ENCODE results near the gene TOX2. TPM values are rescaled to one million over a fixed set of nuclear protein-coding genes. Genes with fewer than 3 reads are reported as not detected.

TOX2 gene
- total RNA-seq, 5 donors from 2014 or later (not counting 1 experiment from before 2014, with no cell fraction given), result 0.38 to 3.0 (median 1.6) TPM

DNA sequence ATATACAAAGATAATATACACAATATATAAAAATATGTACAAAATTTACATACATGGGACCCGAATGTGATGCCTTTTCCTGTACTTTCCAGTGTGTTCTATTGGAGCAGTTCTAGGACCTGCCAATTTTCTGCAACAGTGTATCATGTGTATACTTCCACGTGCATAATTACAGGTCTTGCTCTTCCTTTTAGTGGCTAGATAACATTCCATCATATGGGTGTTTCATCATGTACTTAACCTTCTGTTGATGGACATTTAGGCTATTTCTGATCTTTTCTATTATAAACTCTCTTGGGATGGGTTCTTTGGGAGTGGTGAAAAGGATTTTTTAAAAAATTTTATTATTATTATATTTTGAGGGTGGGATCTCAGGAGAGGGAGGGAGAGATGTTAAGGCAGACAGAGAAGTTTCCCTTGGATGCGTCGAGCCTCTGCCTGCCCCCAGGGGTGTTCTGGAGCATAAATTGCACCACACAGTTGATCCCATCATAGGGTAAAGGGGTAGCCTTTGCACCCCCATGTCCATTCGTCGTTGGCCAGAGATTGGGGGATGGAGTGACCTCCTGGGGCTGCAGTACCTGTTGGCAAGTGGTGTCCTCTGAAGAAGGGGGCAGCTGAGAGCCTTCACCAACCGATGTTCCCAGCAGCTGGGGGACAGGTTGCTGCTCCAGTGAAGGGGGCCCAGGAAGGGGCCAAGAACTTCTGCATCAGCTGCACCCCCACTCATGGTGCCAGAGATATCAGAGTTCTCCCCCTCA lies 110.3 kb downstream of the TOX2 start:
- Histone ChIP-seq H3K27me3 (replicated peaks in 1 of 2; ENCODE audit: control insufficient read depth in 2 of 2, extremely low read depth in 1 of 2, insufficient read depth in 2 of 2, low read length in 1 of 2) (peaks cover 0 to 41% of the 10 kb centered on the region in 2 experiments), H3K36me3 (ENCODE audit: control insufficient read depth in 2 of 2, extremely low read depth in 1 of 2, insufficient read depth in 1 of 2, low read length in 1 of 2) (no peaks in the 10 kb centered on the region), H3K4me3 (ENCODE audit: control insufficient read depth in 1 of 2, extremely low read depth in 1 of 2, low read length in 1 of 2) (no peak overlapping the region), H3K27ac (ENCODE audit: low read length) (no peak overlapping the region), H3K9me3 (no peaks in the 10 kb centered on the region), H3K4me1 (ENCODE audit: control insufficient read depth in 1 of 2, extremely low read depth in 1 of 2, insufficient read depth in 2 of 2, low read length in 2 of 2) (peaks cover 26 to 38% of the 10 kb centered on the region in 2 experiments)
- WGBS (ENCODE audit: insufficient coverage), result 90% methylated on average over 2 of the region's 7 CpGs
- H3K27ac Mint-ChIP-seq, result no peak overlapping the region
- peaks cover 0 to 34% of the 10 kb centered on the region in 2 donors for H3K27me3 Mint-ChIP-seq
- H3K4me1 Mint-ChIP-seq, result peaks cover 45 to 53% (median 46%) of the 10 kb centered on the region in 3 donors
- H3K36me3 Mint-ChIP-seq, result no peaks in the 10 kb centered on the region
- ChIA-PET CTCF (no interaction called here), POLR2A (no interaction called here)
- DNase-seq (peak in 1 of 35 experiments; percentile 9), ATAC-seq (replicated peaks in 1 of 4) (no peak)
- H3K9me3 Mint-ChIP-seq, result no peaks in the 10 kb centered on the region
- H3K4me3 Mint-ChIP-seq, result no peak overlapping the region

GRCh38 chr20:44025756-44026155 lies 111.1 kb downstream of the TOX2 start:
- DNase-seq (no peak), ATAC-seq (replicated peaks in 1 of 4) (no peak)
- Histone ChIP-seq H3K36me3 (ENCODE audit: control insufficient read depth in 2 of 2, extremely low read depth in 1 of 2, insufficient read depth in 1 of 2, low read length in 1 of 2) (no peaks in the 10 kb centered on the region), H3K9me3 (no peaks in the 10 kb centered on the region), H3K27ac (ENCODE audit: low read length) (no peak overlapping the region), H3K4me3 (ENCODE audit: control insufficient read depth in 1 of 2, extremely low read depth in 1 of 2, low read length in 1 of 2) (no peak overlapping the region), H3K4me1 (ENCODE audit: control insufficient read depth in 1 of 2, extremely low read depth in 1 of 2, insufficient read depth in 2 of 2, low read length in 2 of 2) (peaks cover 20 to 33% of the 10 kb centered on the region in 2 experiments), H3K27me3 (replicated peaks in 1 of 2; ENCODE audit: control insufficient read depth in 2 of 2, extremely low read depth in 1 of 2, insufficient read depth in 2 of 2, low read length in 1 of 2) (peaks cover 0 to 37% of the 10 kb centered on the region in 2 experiments)
- 100% methylated on average over 3 of the region's 6 CpGs for WGBS (ENCODE audit: insufficient coverage)
- peaks cover 43 to 56% (median 45%) of the 10 kb centered on the region in 3 donors for H3K4me1 Mint-ChIP-seq
- CTCF ChIA-PET, result no interaction called here
- no peaks in the 10 kb centered on the region for H3K9me3 Mint-ChIP-seq
- H3K27me3 Mint-ChIP-seq, result peaks cover 0 to 37% of the 10 kb centered on the region in 2 donors
- no peak overlapping the region for H3K27ac Mint-ChIP-seq
- H3K36me3 Mint-ChIP-seq, result no peaks in the 10 kb centered on the region
- POLR2A ChIA-PET, result no interaction called here
- H3K4me3 Mint-ChIP-seq, result no peak overlapping the region

DNA sequence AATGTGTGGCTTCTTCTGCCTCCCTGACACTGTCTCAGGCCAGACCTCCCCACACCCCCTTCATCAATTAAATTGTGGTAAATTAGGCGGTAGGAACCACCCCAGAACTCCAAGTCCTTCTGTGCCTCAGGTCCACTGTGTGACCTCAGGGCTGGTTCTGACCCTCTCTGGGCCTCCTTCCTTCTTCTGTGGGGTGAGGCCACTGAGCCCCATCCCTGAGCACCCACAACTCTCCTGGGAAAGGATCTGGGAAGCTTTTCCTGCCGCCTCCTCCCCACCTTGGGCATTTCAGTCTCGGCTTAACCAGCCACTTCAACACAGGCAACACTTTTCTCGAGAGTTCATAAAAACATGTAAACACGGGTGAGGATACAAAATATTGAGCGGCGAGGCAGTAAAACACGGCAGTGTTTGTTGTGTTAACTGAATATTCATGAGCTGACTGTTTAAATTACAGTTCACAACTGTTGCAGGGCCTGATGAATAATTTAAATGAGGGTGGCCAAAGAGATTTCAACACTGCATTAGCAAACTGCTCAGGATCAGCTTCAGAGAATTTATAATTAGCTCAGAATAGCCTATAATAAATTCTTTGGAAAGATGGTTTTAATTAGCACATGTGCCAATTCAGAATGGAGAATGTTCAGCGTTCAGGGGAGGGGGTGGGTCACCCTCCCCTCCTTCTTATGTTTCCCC lies 112.1 kb downstream of the TOX2 start:
- H3K36me3 Mint-ChIP-seq, result no peaks in the 10 kb centered on the region
- H3K9me3 Mint-ChIP-seq, result no peaks in the 10 kb centered on the region
- peaks cover 0 to 35% of the 10 kb centered on the region in 2 experiments for H3K27me3 ChIP-seq (replicated peaks in 1 of 2; ENCODE audit: control insufficient read depth in 2 of 2, extremely low read depth in 1 of 2, insufficient read depth in 2 of 2, low read length in 1 of 2)
- H3K27ac ChIP-seq (ENCODE audit: low read length), result no peak overlapping the region
- no peak for ATAC-seq (replicated peaks in 1 of 4)
- no peaks in the 10 kb centered on the region for H3K9me3 ChIP-seq
- H3K4me3 Mint-ChIP-seq, result no peak overlapping the region
- ChIA-PET POLR2A (interaction anchor here in 1 of 2 donors (0.7 kb wide), 1 partner anchor 17 kb away, joined by 8 read pairs; no protein-coding TSS in a partner anchor), CTCF (no interaction called here)
- WGBS (ENCODE audit: insufficient coverage), result 80% methylated on average over 4 of the region's 9 CpGs
- no peak overlapping the region for H3K4me3 ChIP-seq (ENCODE audit: control insufficient read depth in 1 of 2, extremely low read depth in 1 of 2, low read length in 1 of 2)
- H3K27me3 Mint-ChIP-seq, result peaks cover 0 to 37% of the 10 kb centered on the region in 2 donors
- H3K27ac Mint-ChIP-seq, result no peak overlapping the region
- H3K4me1 Mint-ChIP-seq, result peaks cover 36 to 54% (median 38%) of the 10 kb centered on the region in 3 donors
- H3K36me3 ChIP-seq (ENCODE audit: control insufficient read depth in 2 of 2, extremely low read depth in 1 of 2, insufficient read depth in 1 of 2, low read length in 1 of 2), result no peaks in the 10 kb centered on the region
- no peak for DNase-seq
- H3K4me1 ChIP-seq (ENCODE audit: control insufficient read depth in 1 of 2, extremely low read depth in 1 of 2, insufficient read depth in 2 of 2, low read length in 2 of 2), result peaks cover 16 to 25% of the 10 kb centered on the region in 2 experiments

- no peaks in the 10 kb centered on the region for H3K36me3 ChIP-seq (ENCODE audit: control insufficient read depth in 2 of 2, extremely low read depth in 1 of 2, insufficient read depth in 1 of 2, low read length in 1 of 2)
- Mint-ChIP-seq H3K9me3 (no peaks in the 10 kb centered on the region), H3K4me1 (peaks cover 33 to 55% (median 36%) of the 10 kb centered on the region in 3 donors), H3K27ac (no peak overlapping the region), H3K4me3 (peak overlapping the region in 1 of 3 donors; percentile 70), H3K27me3 (peaks cover 0 to 37% of the 10 kb centered on the region in 2 donors), H3K36me3 (no peaks in the 10 kb centered on the region)
- ChIA-PET CTCF (no interaction called here), POLR2A (interaction anchor here in 1 of 2 donors (0.7 kb wide), 1 partner anchor 17 kb away, joined by 8 read pairs; no protein-coding TSS in a partner anchor)
- WGBS (ENCODE audit: insufficient coverage), result 96% methylated on average over 9 of the region's 11 CpGs
- H3K4me3 ChIP-seq (ENCODE audit: control insufficient read depth in 1 of 2, extremely low read depth in 1 of 2, low read length in 1 of 2), result no peak overlapping the region
- H3K4me1 ChIP-seq (ENCODE audit: control insufficient read depth in 1 of 2, extremely low read depth in 1 of 2, insufficient read depth in 2 of 2, low read length in 2 of 2), result peaks cover 14 to 25% of the 10 kb centered on the region in 2 experiments
- H3K27me3 ChIP-seq (replicated peaks in 1 of 2; ENCODE audit: control insufficient read depth in 2 of 2, extremely low read depth in 1 of 2, insufficient read depth in 2 of 2, low read length in 1 of 2), result peaks cover 0 to 31% of the 10 kb centered on the region in 2 experiments
- DNase-seq (peak in 1 of 35 experiments; percentile 12), ATAC-seq (replicated peaks in 1 of 4) (no peak)
- H3K27ac ChIP-seq (ENCODE audit: low read length), result no peak overlapping the region
- no peaks in the 10 kb centered on the region for H3K9me3 ChIP-seq
Measured at GRCh38 chr20:44027343-44028002, 112.8 kb downstream of the TOX2 start.

DNA sequence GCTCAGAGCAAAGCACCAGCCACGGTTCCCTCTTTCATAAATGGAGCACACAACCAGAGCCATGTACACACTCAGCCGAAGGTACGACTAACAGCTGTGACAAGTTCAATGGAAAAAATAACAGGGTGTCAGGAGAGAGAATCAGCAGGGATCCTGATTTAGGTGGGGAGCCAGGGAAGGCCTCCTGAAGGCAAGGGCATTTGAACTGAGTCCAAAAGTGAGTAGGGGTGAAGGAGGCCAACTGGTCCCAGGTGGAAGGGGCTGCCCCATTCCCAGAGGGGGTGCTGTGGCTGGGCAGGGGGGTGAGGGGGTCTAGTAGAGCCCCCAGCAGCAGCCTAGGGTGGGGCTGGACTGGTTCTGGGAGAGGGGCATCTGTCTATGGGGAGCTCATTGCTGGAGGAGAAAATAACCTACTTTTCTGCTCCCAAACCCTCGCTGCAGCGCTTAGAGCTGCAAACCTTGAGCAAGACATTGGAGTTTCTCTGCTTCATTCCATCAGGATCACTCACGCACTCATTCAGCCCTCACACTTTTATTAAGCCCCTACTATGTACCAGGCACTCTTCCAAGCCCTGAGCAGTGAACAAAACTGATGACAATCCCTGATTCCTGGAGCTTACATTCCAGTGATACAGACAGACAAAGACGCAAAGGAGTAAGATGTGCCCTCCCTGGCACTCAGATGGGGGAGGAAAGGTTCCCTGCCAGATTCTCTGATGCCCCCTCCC lies 113.5 kb downstream of the TOX2 start:
- Mint-ChIP-seq H3K27ac (no peak overlapping the region), H3K4me1 (peaks cover 36 to 52% (median 38%) of the 10 kb centered on the region in 3 donors), H3K36me3 (no peaks in the 10 kb centered on the region), H3K4me3 (peak overlapping the region in 1 of 3 donors; percentile 70), H3K9me3 (no peaks in the 10 kb centered on the region), H3K27me3 (peaks cover 0 to 33% of the 10 kb centered on the region in 2 donors)
- Histone ChIP-seq H3K36me3 (ENCODE audit: control insufficient read depth in 2 of 2, extremely low read depth in 1 of 2, insufficient read depth in 1 of 2, low read length in 1 of 2) (no peaks in the 10 kb centered on the region), H3K4me3 (ENCODE audit: control insufficient read depth in 1 of 2, extremely low read depth in 1 of 2, low read length in 1 of 2) (no peak overlapping the region), H3K27me3 (replicated peaks in 1 of 2; ENCODE audit: control insufficient read depth in 2 of 2, extremely low read depth in 1 of 2, insufficient read depth in 2 of 2, low read length in 1 of 2) (peaks cover 0 to 25% of the 10 kb centered on the region in 2 experiments), H3K27ac (ENCODE audit: low read length) (no peak overlapping the region), H3K9me3 (no peaks in the 10 kb centered on the region), H3K4me1 (ENCODE audit: control insufficient read depth in 1 of 2, extremely low read depth in 1 of 2, insufficient read depth in 2 of 2, low read length in 2 of 2) (peaks cover 14 to 25% of the 10 kb centered on the region in 2 experiments)
- CTCF ChIA-PET, result no interaction called here
- ATAC-seq (replicated peaks in 1 of 4) (no peak), DNase-seq (peak in 1 of 35 experiments; percentile 1)
- 94% methylated on average over 5 of the region's 7 CpGs for WGBS (ENCODE audit: insufficient coverage)
- POLR2A ChIA-PET, result interaction anchor here in 1 of 2 donors (0.5 kb wide), 1 partner anchor 577 kb away, joined by 5 read pairs; no protein-coding TSS in a partner anchor
